Measurements from ENCODE around the gene KRT13.
"Not testable (repeated sequence)": the region's sequence is repeated elsewhere in the genome, so short reads cannot be mapped to it uniquely, and the experiment has no call there.

The KRT13 gene

GRCh38 chr17:41544491-41544892, 39.1 kb upstream of the KRT13 start:
- peak in 1 of 2 donors; percentile 49 for DNase-seq (ENCODE audit: low read depth in 2 of 2)
- no peak for TF ChIP-seq CTCF (IDR thresholded peaks at IDR 0.05; ENCODE audit: low read depth, low read length)

GRCh38 chr17:41542786-41543185, 37.4 kb upstream of the KRT13 start:
- DNase-seq (ENCODE audit: low read depth in 2 of 2); H3K4me3 ChIP-seq (replicated peaks in 1 of 2; ENCODE audit: low read depth in 2 of 2, low read length in 2 of 2): not testable (repeated sequence)

More at GRCh38 chr17:41544491-41544892, 39.1 kb upstream of the KRT13 start:
- no peak overlapping the region for H3K4me3 ChIP-seq (replicated peaks in 1 of 2; ENCODE audit: low read depth in 2 of 2, low read length in 2 of 2)

DNA sequence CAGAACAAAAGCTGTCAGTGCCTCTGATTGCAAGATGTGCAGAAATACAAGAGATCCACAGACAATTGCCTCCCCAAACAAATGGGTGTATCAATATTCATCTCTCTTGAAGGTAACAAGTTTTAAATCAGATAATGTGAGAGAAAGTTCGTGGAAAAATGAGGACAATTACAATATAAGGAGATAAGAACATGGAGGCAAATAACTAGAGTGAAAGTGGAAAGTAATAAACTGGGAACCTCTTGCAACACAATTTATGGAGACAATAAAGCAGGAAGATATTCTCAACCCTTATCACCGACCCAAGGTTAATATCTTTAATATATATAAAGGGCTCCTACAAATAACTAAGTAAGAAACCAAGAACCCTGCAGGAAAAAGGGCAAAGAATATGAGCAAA, 36.9 kb upstream of the KRT13 start:
- TF ChIP-seq CTCF (IDR thresholded peaks at IDR 0.05; ENCODE audit: low read depth, low read length) = no peak
- no peak for DNase-seq (ENCODE audit: low read depth in 2 of 2)
- no peak overlapping the region for H3K4me3 ChIP-seq (replicated peaks in 1 of 2; ENCODE audit: low read depth in 2 of 2, low read length in 2 of 2)

GRCh38 chr17:41540921-41541625, 35.7 kb upstream of the KRT13 start:
- no peak for TF ChIP-seq CTCF (IDR thresholded peaks at IDR 0.05; ENCODE audit: low read depth, low read length)
- no peak for DNase-seq (ENCODE audit: low read depth in 2 of 2)
- H3K4me3 ChIP-seq (replicated peaks in 1 of 2; ENCODE audit: low read depth in 2 of 2, low read length in 2 of 2) = no peak overlapping the region

GRCh38 chr17:41539979-41540701, 34.7 kb upstream of the KRT13 start:
- TF ChIP-seq CTCF (IDR thresholded peaks at IDR 0.05; ENCODE audit: low read depth, low read length) = no peak
- no peak for DNase-seq (ENCODE audit: low read depth in 2 of 2)
- H3K4me3 ChIP-seq (replicated peaks in 1 of 2; ENCODE audit: low read depth in 2 of 2, low read length in 2 of 2) = no peak overlapping the region

GRCh38 chr17:41539071-41539492, 33.7 kb upstream of the KRT13 start:
- no peak overlapping the region for H3K4me3 ChIP-seq (replicated peaks in 1 of 2; ENCODE audit: low read depth in 2 of 2, low read length in 2 of 2)
- DNase-seq (ENCODE audit: low read depth in 2 of 2) = no peak
- no peak for TF ChIP-seq CTCF (IDR thresholded peaks at IDR 0.05; ENCODE audit: low read depth, low read length)

- DNase-seq (ENCODE audit: low read depth in 2 of 2) = no peak
- no peak for TF ChIP-seq CTCF (IDR thresholded peaks at IDR 0.05; ENCODE audit: low read depth, low read length)
- H3K4me3 ChIP-seq (replicated peaks in 1 of 2; ENCODE audit: low read depth in 2 of 2, low read length in 2 of 2) = no peak overlapping the region
Measured at GRCh38 chr17:41538565-41538991, 33.2 kb upstream of the KRT13 start.
